DOHH2 (cell line): ENCODE measurements around the gene NR2F1.

Experiments
- H3F3A ChIP-seq: fragments of 200-600 bp; sonication (generic), shearing (Covaris generic); 2 replicates; pipeline ENCODE4 v1.6.0; 2016; ENCODE audit warnings: antibody characterized with exemption, mild to moderate bottlenecking; ENCODE audit not compliant: control insufficient read depth, insufficient read depth
- H3K27ac ChIP-seq: fragments of 200-600 bp; sonication (generic); 2 replicates; pipeline ENCODE4 v1.5.1; 2014; ENCODE audit warnings: low read depth, mild to moderate bottlenecking, low read length, moderate library complexity
- H3K27me3 ChIP-seq: fragments of 200-600 bp; sonication (generic); 2 replicates; pipeline ENCODE4 v1.6.1; 2014; ENCODE audit warnings: mild to moderate bottlenecking, low read length, mixed read lengths; ENCODE audit not compliant: control insufficient read depth
- H3K36me3 ChIP-seq: fragments of 200-600 bp; sonication (generic); 2 replicates; pipeline ENCODE4 v1.6.1; 2014; ENCODE audit warnings: mild to moderate bottlenecking, low read length, moderate library complexity, mixed read lengths; ENCODE audit not compliant: control insufficient read depth
- H3K4me1 ChIP-seq: fragments of 200-600 bp; sonication (generic); 2 replicates; pipeline ENCODE4 v1.6.1; 2014; ENCODE audit warnings: mild to moderate bottlenecking, low read length, mixed read lengths; ENCODE audit not compliant: control insufficient read depth
- H3K4me2 ChIP-seq: fragments of 200-600 bp; sonication (generic); 2 replicates; pipeline ENCODE4 v1.6.0; 2014; ENCODE audit warnings: mild to moderate bottlenecking, low read length, moderate library complexity
- H3K4me3 ChIP-seq: fragments of 200-600 bp; sonication (generic); 2 replicates; pipeline ENCODE4 v1.5.1; 2014; ENCODE audit warnings: mild to moderate bottlenecking, low read length, mixed read lengths
- H3K79me2 ChIP-seq: fragments of 200-600 bp; sonication (generic); 2 replicates; pipeline ENCODE4 v1.6.1; 2014; ENCODE audit warnings: mild to moderate bottlenecking, low read length, mixed read lengths; ENCODE audit not compliant: control insufficient read depth
- H3K9me2 ChIP-seq: fragments of 200-600 bp; sonication (generic); replicated peaks from 2 replicates; pipeline ENCODE4 v1.6.1; 2014; ENCODE audit warnings: mild to moderate bottlenecking, low read length, mixed read lengths; ENCODE audit not compliant: control insufficient read depth
- H3K9me3 ChIP-seq: fragments of 200-600 bp; sonication (generic); 2 replicates; pipeline ENCODE4 v1.6.1; 2014; ENCODE audit warnings: antibody characterized with exemption, low read length, mixed read lengths; ENCODE audit not compliant: control insufficient read depth, insufficient read depth
- H4K20me1 ChIP-seq: fragments of 200-600 bp; sonication (generic); 2 replicates; pipeline ENCODE4 v1.6.0; 2014; ENCODE audit warnings: low read depth, mild to moderate bottlenecking, antibody characterized with exemption, low read length, moderate library complexity; ENCODE audit not compliant: control insufficient read depth, insufficient read depth
- CTCF ChIP-seq: fragments of 200-600 bp; sonication (generic); IDR thresholded peaks from one replicate; pipeline ENCODE4 v1.5.1; 2014; ENCODE audit warnings: antibody characterized with exemption, mild to moderate bottlenecking, low read depth, low read length; ENCODE audit not compliant: poor library complexity, severe bottlenecking
- EZH2phosphoT487 ChIP-seq: fragments of 200-600 bp; sonication (generic); IDR thresholded peaks from 2 replicates; pipeline ENCODE4 v1.6.1; 2017; ENCODE audit warnings: borderline replicate concordance, mild to moderate bottlenecking, antibody characterized with exemption, low read length, moderate library complexity, mixed read lengths

The NR2F1 gene

GRCh38 chr5:93566091-93566490, 16.9 kb upstream of the NR2F1 start:
- Histone ChIP-seq H3K27ac (no peak overlapping the region), H3K27me3 (peaks cover 19% of the 10 kb centered on the region), H3K9me2 (no peaks in the 10 kb centered on the region), H3F3A (no peaks in the 10 kb centered on the region), H3K4me1 (no peaks in the 10 kb centered on the region), H3K4me3 (no peak overlapping the region), H3K9me3 (no peaks in the 10 kb centered on the region), H3K79me2 (no peaks in the 10 kb centered on the region), H4K20me1 (no peaks in the 10 kb centered on the region), H3K4me2 (no peak overlapping the region), H3K36me3 (no peaks in the 10 kb centered on the region)
- no peak for TF ChIP-seq EZH2phosphoT487
- no peak for TF ChIP-seq CTCF

- H3K4me3 ChIP-seq, result no peak overlapping the region
- no peaks in the 10 kb centered on the region for H3K4me1 ChIP-seq
- no peaks in the 10 kb centered on the region for H3K79me2 ChIP-seq
- H3K27me3 ChIP-seq, result peaks cover 19% of the 10 kb centered on the region
- no peaks in the 10 kb centered on the region for H3F3A ChIP-seq
- H3K27ac ChIP-seq, result no peak overlapping the region
- H4K20me1 ChIP-seq, result no peaks in the 10 kb centered on the region
- H3K9me2 ChIP-seq, result no peaks in the 10 kb centered on the region
- H3K36me3 ChIP-seq, result no peaks in the 10 kb centered on the region
- TF ChIP-seq EZH2phosphoT487 (no peak), CTCF (no peak)
- H3K4me2 ChIP-seq, result no peak overlapping the region
- no peaks in the 10 kb centered on the region for H3K9me3 ChIP-seq
Observed at GRCh38 chr5:93567424-93567823, 15.6 kb upstream of the NR2F1 start.

GRCh38 chr5:93569300-93570160, 13.5 kb upstream of the NR2F1 start:
- Histone ChIP-seq H3K9me2 (no peaks in the 10 kb centered on the region), H4K20me1 (no peaks in the 10 kb centered on the region), H3K79me2 (no peaks in the 10 kb centered on the region), H3K4me3 (no peak overlapping the region), H3K9me3 (no peaks in the 10 kb centered on the region), H3K36me3 (no peaks in the 10 kb centered on the region), H3K4me1 (no peaks in the 10 kb centered on the region), H3K4me2 (no peak overlapping the region), H3K27me3 (peaks cover 26% of the 10 kb centered on the region), H3K27ac (no peak overlapping the region), H3F3A (no peaks in the 10 kb centered on the region)
- TF ChIP-seq EZH2phosphoT487 (no peak), CTCF (no peak)
